HFF-Myc (cell line): ENCODE data around the gene LRIG2.

ENCODE experiments used
- DNase-seq: peaks from one replicate; pipeline ENCODE4 v3.0.0-alpha.2; 2011; ENCODE audit warnings: low read depth; ENCODE audit errors: extremely low read depth
- H3K4me3 ChIP-seq: replicated peaks from 2 replicates; pipeline ENCODE4 v1.5.1; 2011; ENCODE audit warnings: low read depth, mild to moderate bottlenecking, control low read depth, low read length
- TF ChIP-seq, protein P1 (sequence below): IDR thresholded peaks from 2 replicates; pipeline ENCODE4 v1.5.1; 2012; ENCODE audit warnings: mild to moderate bottlenecking, low read depth, low read length, control low read depth; ENCODE audit errors: missing control alignments

The LRIG2 gene

DNA sequence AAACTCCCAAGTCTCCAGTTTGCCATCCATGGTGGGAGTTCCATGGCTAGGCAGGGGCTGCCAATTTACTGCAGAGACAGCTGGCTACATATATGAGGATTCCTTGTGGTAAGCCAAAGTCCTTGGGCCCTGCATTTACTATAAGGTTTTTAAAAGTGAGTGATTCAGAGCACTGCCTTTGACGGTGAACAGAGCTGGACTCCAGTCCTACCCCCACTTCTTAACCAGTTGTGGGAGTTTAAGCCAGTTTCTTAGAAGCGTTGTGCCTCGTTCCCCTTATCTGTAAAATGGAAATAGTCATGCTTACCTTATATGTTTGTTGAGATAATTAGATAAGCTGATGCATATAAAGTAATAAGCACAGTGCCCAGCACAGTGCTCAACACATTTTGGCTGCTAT lies 64.6 kb downstream of the LRIG2 start:
- DNase-seq: no peak
- TF ChIP-seq, protein P1, sequence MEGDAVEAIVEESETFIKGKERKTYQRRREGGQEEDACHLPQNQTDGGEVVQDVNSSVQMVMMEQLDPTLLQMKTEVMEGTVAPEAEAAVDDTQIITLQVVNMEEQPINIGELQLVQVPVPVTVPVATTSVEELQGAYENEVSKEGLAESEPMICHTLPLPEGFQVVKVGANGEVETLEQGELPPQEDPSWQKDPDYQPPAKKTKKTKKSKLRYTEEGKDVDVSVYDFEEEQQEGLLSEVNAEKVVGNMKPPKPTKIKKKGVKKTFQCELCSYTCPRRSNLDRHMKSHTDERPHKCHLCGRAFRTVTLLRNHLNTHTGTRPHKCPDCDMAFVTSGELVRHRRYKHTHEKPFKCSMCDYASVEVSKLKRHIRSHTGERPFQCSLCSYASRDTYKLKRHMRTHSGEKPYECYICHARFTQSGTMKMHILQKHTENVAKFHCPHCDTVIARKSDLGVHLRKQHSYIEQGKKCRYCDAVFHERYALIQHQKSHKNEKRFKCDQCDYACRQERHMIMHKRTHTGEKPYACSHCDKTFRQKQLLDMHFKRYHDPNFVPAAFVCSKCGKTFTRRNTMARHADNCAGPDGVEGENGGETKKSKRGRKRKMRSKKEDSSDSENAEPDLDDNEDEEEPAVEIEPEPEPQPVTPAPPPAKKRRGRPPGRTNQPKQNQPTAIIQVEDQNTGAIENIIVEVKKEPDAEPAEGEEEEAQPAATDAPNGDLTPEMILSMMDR: no peak
- H3K4me3 ChIP-seq: no peak overlapping the region

- H3K4me3 ChIP-seq: no peak overlapping the region
- TF ChIP-seq, protein P1: no peak
- DNase-seq: no peak
Observed at GRCh38 chr1:113138778-113139177, 65.8 kb downstream of the LRIG2 start.

DNA sequence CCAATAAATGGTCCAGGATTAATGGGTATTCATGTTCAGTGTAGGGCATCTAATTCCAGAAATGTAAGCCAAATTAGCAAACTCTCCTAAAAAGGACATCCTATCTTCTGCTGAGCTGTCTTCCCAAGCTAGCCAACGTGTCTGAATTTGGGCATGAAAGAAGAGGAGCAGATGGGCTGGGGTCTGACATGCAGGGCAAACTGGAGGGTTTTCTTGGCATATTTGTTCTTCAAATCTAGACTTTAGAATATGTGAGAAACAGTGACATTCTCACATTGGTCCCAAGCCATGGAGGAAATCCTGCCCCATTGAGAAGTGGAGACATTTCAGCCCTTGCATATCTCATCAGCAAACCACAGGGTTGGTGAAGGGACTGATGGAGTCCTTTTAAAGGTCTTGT lies 67.2 kb downstream of the LRIG2 start:
- no peak for DNase-seq
- TF ChIP-seq, protein P1: no peak
- H3K4me3 ChIP-seq: no peak overlapping the region

- DNase-seq: peak; percentile 43
- TF ChIP-seq, protein P1: peak; percentile 78
- H3K4me3 ChIP-seq: no peak overlapping the region
Observed at GRCh38 chr1:113140588-113141446, 67.8 kb downstream of the LRIG2 start.

DNA sequence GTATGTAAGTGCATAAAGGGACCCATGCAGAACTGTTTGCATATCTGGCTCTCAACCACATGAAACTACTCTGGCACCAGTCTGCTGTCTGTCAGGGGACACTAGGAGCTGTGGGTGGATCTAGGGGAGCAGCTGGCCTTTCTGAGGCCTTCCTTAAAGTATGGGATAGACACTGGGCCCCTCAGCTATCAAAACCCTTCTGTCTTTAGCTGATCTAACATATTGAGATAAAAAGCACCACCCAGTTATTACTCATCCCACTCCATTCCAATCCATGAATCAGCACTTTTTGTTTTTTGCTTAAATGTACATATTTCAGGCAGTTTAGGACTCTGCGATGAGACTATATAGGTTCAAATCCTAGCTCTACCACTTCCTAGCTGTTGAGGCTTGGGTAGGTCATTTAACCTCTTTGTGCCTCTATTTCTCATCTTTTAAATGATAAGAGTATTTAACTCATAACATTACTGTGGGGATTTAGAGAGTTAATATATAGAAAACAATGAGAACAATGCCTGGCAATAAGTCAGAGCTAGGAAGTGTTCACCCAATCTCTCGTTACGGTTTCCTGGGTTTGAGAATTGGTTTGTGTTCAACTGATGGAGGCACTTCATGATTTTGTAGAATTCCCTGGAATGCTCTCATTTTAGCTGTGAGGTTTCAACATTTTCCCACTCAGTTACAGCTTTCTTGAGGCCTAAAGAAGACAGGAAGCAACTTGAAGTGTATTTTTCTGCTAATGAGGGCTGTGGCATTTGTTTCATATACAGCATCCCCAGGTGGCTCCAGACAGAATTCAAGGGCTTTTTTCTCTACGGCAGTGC lies 68.9 kb downstream of the LRIG2 start:
- no peak for DNase-seq
- H3K4me3 ChIP-seq: no peak overlapping the region
- TF ChIP-seq, protein P1: no peak

GRCh38 chr1:113142791-113143190 lies 69.8 kb downstream of the LRIG2 start:
- no peak for DNase-seq
- TF ChIP-seq, protein P1: no peak
- H3K4me3 ChIP-seq: no peak overlapping the region
